ENCODE results near the gene KCTD10. TPM values are rescaled to one million over a fixed set of nuclear protein-coding genes. Genes with fewer than 3 reads are reported as not detected.
A peak's percentile ranks its signal among the peaks of the same experiment; 100 is the strongest.

The KCTD10 gene
- total and polyA plus RNA-seq, 5 donors from 2014 or later: 26.4 to 38.7 (median 28.7) TPM

DNA sequence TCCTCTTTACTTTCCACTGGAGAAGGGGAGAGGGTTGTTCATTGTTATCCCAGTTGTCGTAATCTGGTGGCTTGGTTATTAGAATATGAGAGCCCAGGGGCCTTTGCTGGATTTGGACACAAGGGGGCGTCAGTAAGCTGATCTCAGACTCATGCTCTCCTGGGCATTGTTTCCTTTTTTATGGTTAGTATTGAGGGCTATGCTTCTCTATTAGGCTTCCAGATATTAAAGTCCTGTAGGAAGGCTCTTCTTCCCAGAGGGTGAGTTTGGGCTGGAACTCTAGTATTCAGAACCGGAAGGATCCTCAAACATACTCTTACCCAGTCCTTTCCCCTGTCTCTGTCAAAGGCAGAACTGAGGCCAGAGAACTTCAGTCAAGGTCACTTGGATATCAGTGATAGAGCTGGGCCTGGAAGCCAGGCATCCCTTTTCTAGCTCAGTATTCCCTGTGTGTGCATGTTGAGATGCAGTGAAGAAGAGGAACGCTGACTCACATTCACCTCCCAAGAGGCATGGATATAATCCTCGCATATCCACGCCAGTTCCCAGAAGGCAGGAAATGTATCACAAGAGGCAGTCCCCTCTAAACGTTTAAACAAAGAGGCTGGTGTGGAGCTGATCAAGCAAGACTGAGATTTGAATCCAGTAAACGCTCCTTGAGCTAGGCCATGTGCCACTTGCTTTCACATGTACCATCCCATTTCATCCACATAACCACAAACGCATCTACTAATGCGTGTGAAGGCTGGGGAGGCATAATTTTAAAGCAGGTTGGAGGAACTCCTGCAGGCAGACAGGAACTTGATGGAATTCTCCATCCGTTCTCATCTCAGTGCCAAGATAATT lies 41.9 kb upstream of the KCTD10 start:
- H3K36me3 Mint-ChIP-seq: peaks cover 63% of the 10 kb centered on the region
- no peak overlapping the region for H3K4me3 Mint-ChIP-seq
- ATAC-seq (ENCODE audit: low read depth in 2 of 2) (no peak), DNase-seq (peak; percentile 16 to 54 (median 47))
- H3K36me3 ChIP-seq (ENCODE audit: control insufficient read depth, insufficient read depth, low read length): peaks cover 77% of the 10 kb centered on the region
- no peak overlapping the region for H3K4me3 ChIP-seq (ENCODE audit: low read depth, low read length)
- H3K27me3 Mint-ChIP-seq: no peaks in the 10 kb centered on the region
- H3K9me3 ChIP-seq (ENCODE audit: control insufficient read depth in 2 of 2, low read length in 2 of 2): no peaks in the 10 kb centered on the region
- no peaks in the 10 kb centered on the region for H3K9me3 Mint-ChIP-seq
- H3K4me1 Mint-ChIP-seq: peaks cover 0 to 4% (median 0%) of the 10 kb centered on the region in 4 donors
- H3K27ac Mint-ChIP-seq: peak overlapping the region in 2 of 3 donors; percentile 19 to 46
- no peaks in the 10 kb centered on the region for H3K27me3 ChIP-seq (ENCODE audit: control insufficient read depth, insufficient read depth, low read length)
- H3K4me1 ChIP-seq (ENCODE audit: control insufficient read depth, insufficient read depth, low read length, poor library complexity, severe bottlenecking): no peaks in the 10 kb centered on the region
- no peak overlapping the region for H3K27ac ChIP-seq (ENCODE audit: insufficient read depth, low read length, poor library complexity, severe bottlenecking)

DNA sequence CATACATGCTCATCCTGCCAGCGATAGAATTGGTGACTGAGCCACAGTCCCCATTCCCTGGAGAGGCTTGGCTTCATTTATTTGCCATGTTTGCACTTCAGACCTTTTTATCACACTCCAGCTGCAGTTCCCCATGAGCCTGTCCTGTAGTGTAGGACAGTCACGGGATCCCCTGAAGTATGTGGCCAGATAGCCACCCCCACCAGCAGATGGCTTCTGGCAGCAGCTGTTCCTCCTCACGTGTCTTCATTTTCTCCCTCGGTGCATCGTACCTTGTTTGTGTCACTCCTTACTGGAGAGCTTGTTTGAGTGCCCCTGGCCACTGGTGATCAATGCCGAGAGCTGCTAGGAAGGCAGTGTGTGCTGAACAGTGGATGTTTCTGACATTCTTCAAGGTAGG lies 40.5 kb upstream of the KCTD10 start:
- ATAC-seq (ENCODE audit: low read depth in 2 of 2): no peak

GRCh38 chr12:109513977-109514376 lies 36.9 kb upstream of the KCTD10 start:
- H3K36me3 ChIP-seq (ENCODE audit: control insufficient read depth, insufficient read depth, low read length): peaks cover 85% of the 10 kb centered on the region
- Mint-ChIP-seq H3K9me3 (no peaks in the 10 kb centered on the region), H3K4me3 (no peak overlapping the region), H3K4me1 (peaks cover 0 to 4% (median under 1%) of the 10 kb centered on the region in 4 donors), H3K36me3 (peaks cover 71% of the 10 kb centered on the region), H3K27ac (no peak overlapping the region), H3K27me3 (no peaks in the 10 kb centered on the region)
- DNase-seq: no peak
- no peaks in the 10 kb centered on the region for H3K4me1 ChIP-seq (ENCODE audit: control insufficient read depth, insufficient read depth, low read length, poor library complexity, severe bottlenecking)
- no peak overlapping the region for H3K4me3 ChIP-seq (ENCODE audit: low read depth, low read length)
- no peak overlapping the region for H3K27ac ChIP-seq (ENCODE audit: insufficient read depth, low read length, poor library complexity, severe bottlenecking)
- no peak for ATAC-seq (ENCODE audit: low read depth in 2 of 2)
- no peaks in the 10 kb centered on the region for H3K9me3 ChIP-seq (ENCODE audit: control insufficient read depth in 2 of 2, low read length in 2 of 2)
- H3K27me3 ChIP-seq (ENCODE audit: control insufficient read depth, insufficient read depth, low read length): no peaks in the 10 kb centered on the region

More for the DNA sequence above, 40.5 kb upstream of the KCTD10 start:
- H3K9me3 Mint-ChIP-seq: no peaks in the 10 kb centered on the region
- no peak overlapping the region for H3K4me3 ChIP-seq (ENCODE audit: low read depth, low read length)
- no peaks in the 10 kb centered on the region for H3K4me1 ChIP-seq (ENCODE audit: control insufficient read depth, insufficient read depth, low read length, poor library complexity, severe bottlenecking)
- H3K36me3 Mint-ChIP-seq: peaks cover 62% of the 10 kb centered on the region
- no peak overlapping the region for H3K27ac ChIP-seq (ENCODE audit: insufficient read depth, low read length, poor library complexity, severe bottlenecking)
- no peaks in the 10 kb centered on the region for H3K27me3 Mint-ChIP-seq
- no peaks in the 10 kb centered on the region for H3K9me3 ChIP-seq (ENCODE audit: control insufficient read depth in 2 of 2, low read length in 2 of 2)
- H3K27me3 ChIP-seq (ENCODE audit: control insufficient read depth, insufficient read depth, low read length): no peaks in the 10 kb centered on the region
- no peak overlapping the region for H3K27ac Mint-ChIP-seq
- H3K4me3 Mint-ChIP-seq: no peak overlapping the region
- H3K4me1 Mint-ChIP-seq: peaks cover 0 to 4% (median under 1%) of the 10 kb centered on the region in 4 donors
- no peak for DNase-seq
- peaks cover 77% of the 10 kb centered on the region for H3K36me3 ChIP-seq (ENCODE audit: control insufficient read depth, insufficient read depth, low read length)

GRCh38 chr12:109513051-109513450 lies 36.0 kb upstream of the KCTD10 start:
- DNase-seq: no peak
- H3K9me3 ChIP-seq (ENCODE audit: control insufficient read depth in 2 of 2, low read length in 2 of 2): no peaks in the 10 kb centered on the region
- no peak overlapping the region for H3K27ac Mint-ChIP-seq
- no peak overlapping the region for H3K4me3 ChIP-seq (ENCODE audit: low read depth, low read length)
- no peak overlapping the region for H3K4me3 Mint-ChIP-seq
- no peak for ATAC-seq (ENCODE audit: low read depth in 2 of 2)
- H3K27ac ChIP-seq (ENCODE audit: insufficient read depth, low read length, poor library complexity, severe bottlenecking): no peak overlapping the region
- H3K36me3 Mint-ChIP-seq: peaks cover 70% of the 10 kb centered on the region
- H3K36me3 ChIP-seq (ENCODE audit: control insufficient read depth, insufficient read depth, low read length): peaks cover 85% of the 10 kb centered on the region
- no peaks in the 10 kb centered on the region for H3K27me3 ChIP-seq (ENCODE audit: control insufficient read depth, insufficient read depth, low read length)
- H3K9me3 Mint-ChIP-seq: no peaks in the 10 kb centered on the region
- H3K4me1 ChIP-seq (ENCODE audit: control insufficient read depth, insufficient read depth, low read length, poor library complexity, severe bottlenecking): no peaks in the 10 kb centered on the region
- H3K4me1 Mint-ChIP-seq: peaks cover 0 to 2% (median 0%) of the 10 kb centered on the region in 4 donors
- no peaks in the 10 kb centered on the region for H3K27me3 Mint-ChIP-seq

DNA sequence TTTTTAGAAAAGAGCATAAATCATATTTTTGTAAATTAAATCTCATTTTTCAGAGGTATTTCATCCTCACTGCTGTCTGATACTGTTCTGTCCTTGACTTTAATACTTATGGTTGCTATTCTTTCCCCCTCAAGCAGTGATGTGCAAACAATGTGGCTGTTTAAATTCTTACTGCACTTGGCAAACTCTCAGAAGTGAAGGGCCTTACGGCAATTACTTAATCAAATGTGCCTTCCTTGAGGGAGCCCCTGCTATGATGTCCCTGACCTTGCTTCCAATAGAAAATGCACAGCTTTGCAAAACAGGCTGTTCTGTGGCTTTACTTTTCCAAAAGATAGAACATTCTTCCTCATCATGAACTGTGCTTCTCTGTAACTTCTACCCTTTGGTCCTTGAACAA lies 35.5 kb upstream of the KCTD10 start:
- H3K27me3 Mint-ChIP-seq: no peaks in the 10 kb centered on the region

GRCh38 chr12:109510196-109510595 lies 33.1 kb upstream of the KCTD10 start:
- Mint-ChIP-seq H3K27me3 (no peaks in the 10 kb centered on the region), H3K27ac (peak overlapping the region in 1 of 3 donors; percentile 66), H3K4me3 (no peak overlapping the region), H3K9me3 (no peaks in the 10 kb centered on the region), H3K36me3 (peaks cover 63% of the 10 kb centered on the region), H3K4me1 (peaks cover 0 to 2% (median 0%) of the 10 kb centered on the region in 4 donors)
- H3K27ac ChIP-seq (ENCODE audit: insufficient read depth, low read length, poor library complexity, severe bottlenecking): no peak overlapping the region
- no peaks in the 10 kb centered on the region for H3K9me3 ChIP-seq (ENCODE audit: control insufficient read depth in 2 of 2, low read length in 2 of 2)
- H3K36me3 ChIP-seq (ENCODE audit: control insufficient read depth, insufficient read depth, low read length): peaks cover 90% of the 10 kb centered on the region
- H3K4me1 ChIP-seq (ENCODE audit: control insufficient read depth, insufficient read depth, low read length, poor library complexity, severe bottlenecking): no peaks in the 10 kb centered on the region
- no peak overlapping the region for H3K4me3 ChIP-seq (ENCODE audit: low read depth, low read length)
- ATAC-seq (ENCODE audit: low read depth in 2 of 2) (no peak), DNase-seq (no peak)
- H3K27me3 ChIP-seq (ENCODE audit: control insufficient read depth, insufficient read depth, low read length): no peaks in the 10 kb centered on the region

More for the DNA sequence above, 35.5 kb upstream of the KCTD10 start:
- H3K27me3 ChIP-seq (ENCODE audit: control insufficient read depth, insufficient read depth, low read length): no peaks in the 10 kb centered on the region
- H3K27ac ChIP-seq (ENCODE audit: insufficient read depth, low read length, poor library complexity, severe bottlenecking): no peak overlapping the region
- peaks cover 72% of the 10 kb centered on the region for H3K36me3 Mint-ChIP-seq
- peaks cover 0 to 2% (median 0%) of the 10 kb centered on the region in 4 donors for H3K4me1 Mint-ChIP-seq
- H3K4me3 ChIP-seq (ENCODE audit: low read depth, low read length): no peak overlapping the region
- no peaks in the 10 kb centered on the region for H3K4me1 ChIP-seq (ENCODE audit: control insufficient read depth, insufficient read depth, low read length, poor library complexity, severe bottlenecking)
- H3K36me3 ChIP-seq (ENCODE audit: control insufficient read depth, insufficient read depth, low read length): peaks cover 85% of the 10 kb centered on the region
- no peak for DNase-seq
- no peak overlapping the region for H3K4me3 Mint-ChIP-seq
- ATAC-seq (ENCODE audit: low read depth in 2 of 2): no peak
- no peaks in the 10 kb centered on the region for H3K9me3 ChIP-seq (ENCODE audit: control insufficient read depth in 2 of 2, low read length in 2 of 2)
- no peak overlapping the region for H3K27ac Mint-ChIP-seq
- H3K9me3 Mint-ChIP-seq: no peaks in the 10 kb centered on the region

- Histone ChIP-seq H3K4me1 (ENCODE audit: control insufficient read depth, insufficient read depth, low read length, poor library complexity, severe bottlenecking) (no peaks in the 10 kb centered on the region), H3K4me3 (ENCODE audit: low read depth, low read length) (no peak overlapping the region), H3K36me3 (ENCODE audit: control insufficient read depth, insufficient read depth, low read length) (peaks cover 93% of the 10 kb centered on the region), H3K27ac (ENCODE audit: insufficient read depth, low read length, poor library complexity, severe bottlenecking) (no peak overlapping the region), H3K27me3 (ENCODE audit: control insufficient read depth, insufficient read depth, low read length) (no peaks in the 10 kb centered on the region), H3K9me3 (ENCODE audit: control insufficient read depth in 2 of 2, low read length in 2 of 2) (no peaks in the 10 kb centered on the region)
- DNase-seq (no peak), ATAC-seq (ENCODE audit: low read depth in 2 of 2) (no peak)
- H3K9me3 Mint-ChIP-seq: no peaks in the 10 kb centered on the region
- H3K4me3 Mint-ChIP-seq: no peak overlapping the region
- H3K36me3 Mint-ChIP-seq: peaks cover 56% of the 10 kb centered on the region
- H3K27ac Mint-ChIP-seq: peak overlapping the region in 1 of 3 donors; percentile 20
- no peaks in the 10 kb centered on the region for H3K4me1 Mint-ChIP-seq
- H3K27me3 Mint-ChIP-seq: no peaks in the 10 kb centered on the region
Observed at GRCh38 chr12:109504068-109504467, 27.0 kb upstream of the KCTD10 start.

GRCh38 chr12:109503611-109504010 lies 26.5 kb upstream of the KCTD10 start:
- Mint-ChIP-seq H3K9me3 (no peaks in the 10 kb centered on the region), H3K36me3 (peaks cover 57% of the 10 kb centered on the region), H3K4me3 (no peak overlapping the region), H3K4me1 (no peaks in the 10 kb centered on the region), H3K27me3 (no peaks in the 10 kb centered on the region), H3K27ac (no peak overlapping the region)
- Histone ChIP-seq H3K36me3 (ENCODE audit: control insufficient read depth, insufficient read depth, low read length) (peaks cover 94% of the 10 kb centered on the region), H3K27me3 (ENCODE audit: control insufficient read depth, insufficient read depth, low read length) (no peaks in the 10 kb centered on the region), H3K4me1 (ENCODE audit: control insufficient read depth, insufficient read depth, low read length, poor library complexity, severe bottlenecking) (no peaks in the 10 kb centered on the region), H3K9me3 (ENCODE audit: control insufficient read depth in 2 of 2, low read length in 2 of 2) (no peaks in the 10 kb centered on the region), H3K4me3 (ENCODE audit: low read depth, low read length) (no peak overlapping the region), H3K27ac (ENCODE audit: insufficient read depth, low read length, poor library complexity, severe bottlenecking) (no peak overlapping the region)
- ATAC-seq (ENCODE audit: low read depth in 2 of 2) (no peak), DNase-seq (no peak)

Measured in CD4-positive, CD25-positive, alpha-beta regulatory T cell (primary cell).